GM18858 (cell line): ENCODE measurements around the gene TRIM47.

Experiments
- ATAC-seq: cut with Tn5 transposase; IDR thresholded peaks from one replicate; pipeline ENCODE4 v1.9.1; 2021; ENCODE audit not compliant: unreplicated experiment

Gene TRIM47

DNA sequence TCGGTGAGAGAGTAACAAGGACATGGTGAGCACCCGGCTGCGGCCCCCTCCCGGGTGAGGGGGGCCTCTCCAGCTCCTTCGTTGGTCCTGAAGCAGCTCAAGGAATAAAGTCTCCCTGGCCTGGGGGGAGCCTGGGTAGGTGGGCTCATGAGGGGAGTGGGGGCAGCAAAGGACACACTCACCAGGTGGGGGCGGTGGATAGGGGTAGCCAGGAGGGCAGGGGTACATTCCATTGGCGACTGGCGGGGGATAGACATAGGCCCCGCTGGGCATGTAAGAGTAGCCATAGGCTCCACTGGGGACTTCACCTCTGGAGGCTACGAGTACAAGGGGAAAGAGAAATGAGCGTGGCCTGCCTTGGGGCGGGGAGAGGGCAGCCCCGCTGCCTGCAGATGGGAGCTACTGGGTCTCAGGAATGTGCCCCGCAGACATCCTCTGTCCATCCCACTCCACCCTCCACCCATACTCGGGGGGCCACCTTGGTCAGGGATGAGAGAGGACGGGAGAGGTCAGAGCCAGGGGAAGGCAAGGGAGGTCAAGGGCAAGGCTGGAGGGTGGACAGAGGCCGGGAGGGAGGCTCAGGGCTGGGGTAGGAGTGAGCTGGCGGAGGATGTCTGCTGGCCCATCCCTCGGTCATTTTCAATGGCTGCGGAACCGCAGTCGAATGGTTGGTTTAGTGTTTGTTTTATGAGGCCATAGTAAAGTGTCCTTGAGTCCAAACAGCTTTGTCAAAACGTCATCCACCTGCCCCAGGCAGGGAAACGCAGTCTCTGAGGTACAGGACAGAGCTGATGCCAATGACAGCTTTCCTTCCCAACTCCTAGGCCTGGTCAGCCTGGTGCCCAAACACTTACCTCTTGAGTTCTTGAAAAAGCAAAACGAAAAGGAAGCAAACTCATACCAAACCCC is 30.5 kb downstream of the TRIM47 start:
- no peak for ATAC-seq

DNA sequence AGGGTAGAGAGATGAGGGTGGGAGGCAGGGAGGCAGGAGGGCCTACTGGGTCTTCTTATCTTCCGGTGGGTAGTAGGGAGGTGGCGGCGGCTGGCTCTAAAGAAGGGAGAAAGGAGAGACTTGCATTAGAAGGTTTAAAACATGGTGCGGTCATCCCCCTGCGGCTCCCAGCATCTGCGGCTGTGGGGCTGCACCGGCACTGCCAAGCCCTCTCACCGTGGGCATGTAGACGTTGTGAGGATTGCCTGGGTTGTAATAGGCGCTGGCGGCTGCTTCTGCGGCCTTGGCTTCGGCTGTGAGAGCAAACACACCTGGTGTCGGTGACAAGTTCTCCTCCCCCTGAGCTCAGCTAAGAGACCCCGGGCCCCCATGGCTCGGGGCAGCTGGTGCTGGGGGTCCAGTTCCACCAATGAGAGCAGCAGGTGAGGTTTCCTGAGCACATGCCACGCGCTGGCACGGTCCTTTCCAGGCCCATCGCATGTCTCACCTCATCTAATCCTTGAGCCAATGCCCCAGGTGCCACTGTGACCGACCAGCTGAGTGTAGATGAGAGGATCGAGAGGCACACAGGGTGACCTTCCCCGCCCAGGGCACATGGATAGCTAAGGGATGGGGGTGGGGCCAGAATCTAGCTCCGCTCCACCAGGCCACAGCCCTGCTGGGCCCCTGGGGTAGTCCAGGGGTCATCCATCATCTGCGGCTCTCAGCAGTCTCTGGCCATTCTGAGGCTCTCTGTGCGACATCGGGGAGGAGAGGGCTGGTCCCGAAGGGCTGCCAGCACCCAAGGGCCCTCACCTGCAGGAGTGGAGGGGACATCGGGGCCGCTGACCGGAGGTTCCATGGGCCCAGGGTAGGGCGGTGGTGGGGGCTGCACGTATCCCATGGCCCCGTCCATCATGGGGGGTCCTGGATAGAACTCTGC is 31.4 kb downstream of the TRIM47 start:
- no peak for ATAC-seq

DNA sequence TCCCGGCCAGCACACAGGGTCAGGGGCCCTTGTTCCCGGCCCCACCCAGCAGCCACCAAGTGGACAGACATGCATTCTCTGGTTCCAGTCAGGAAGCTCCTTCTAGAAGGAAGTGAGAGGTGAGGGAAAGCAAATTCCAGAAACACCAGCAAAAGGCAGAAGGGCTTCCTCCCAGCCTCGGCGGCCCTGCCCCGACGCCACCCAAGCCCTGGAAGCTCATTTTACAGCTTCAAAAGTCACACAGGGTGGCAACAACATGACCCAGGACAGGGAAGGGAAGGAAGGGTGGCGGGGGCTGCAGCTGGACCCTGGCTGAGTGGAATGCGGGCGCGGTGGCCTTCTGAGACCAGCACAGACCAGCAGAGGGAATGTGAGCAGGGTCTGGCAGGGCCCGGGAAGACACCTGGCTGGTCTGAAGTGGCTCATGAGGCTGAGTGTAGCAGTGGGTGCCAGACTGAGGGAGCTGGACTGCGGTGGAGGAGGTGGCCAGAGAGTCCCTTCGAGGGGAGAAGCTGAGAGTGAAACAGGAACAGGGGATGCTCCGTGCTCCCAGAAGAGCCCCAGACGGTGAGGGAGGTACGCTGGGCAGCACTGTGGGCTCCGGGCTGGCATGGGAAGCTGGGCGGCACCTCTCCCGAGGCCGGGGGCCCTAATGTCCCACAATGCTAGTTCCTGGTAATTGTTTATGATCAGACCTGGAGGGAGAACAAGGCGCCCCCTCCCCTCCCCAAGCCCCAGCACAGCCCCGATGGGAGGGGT is 32.3 kb downstream of the TRIM47 start:
- no peak for ATAC-seq

DNA sequence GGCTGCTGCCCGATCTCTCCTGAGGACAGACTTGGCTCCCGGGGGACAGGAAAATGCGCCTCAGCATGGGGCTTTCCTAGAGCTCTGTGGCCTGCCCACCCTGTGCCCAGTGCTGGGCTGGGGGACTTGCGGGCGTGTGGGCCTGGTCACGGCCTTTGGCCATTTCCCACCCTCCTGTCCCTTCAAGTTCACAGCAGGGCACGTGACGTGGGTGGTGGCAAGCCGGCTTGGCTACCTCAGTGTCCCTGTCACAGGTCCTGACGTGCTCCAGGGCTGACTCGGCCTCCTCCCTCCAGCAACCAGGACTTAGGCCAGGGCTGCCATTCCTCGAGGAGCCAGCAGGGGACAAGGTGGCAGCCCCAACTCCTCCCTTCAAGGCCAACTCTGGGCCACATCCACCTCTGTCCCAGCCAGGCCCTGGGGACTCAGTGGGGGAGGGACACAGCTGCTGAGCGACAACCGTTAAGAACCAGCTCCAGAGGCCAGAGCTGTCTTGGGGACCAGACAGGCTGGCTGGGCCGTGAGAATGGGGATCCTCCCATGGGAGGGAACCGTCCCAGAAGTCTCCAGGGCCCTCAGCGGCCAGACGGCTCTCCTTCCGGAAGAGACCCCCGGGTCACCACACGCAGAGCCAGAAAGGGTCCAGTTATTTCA is 33.2 kb downstream of the TRIM47 start:
- ATAC-seq = no peak

DNA sequence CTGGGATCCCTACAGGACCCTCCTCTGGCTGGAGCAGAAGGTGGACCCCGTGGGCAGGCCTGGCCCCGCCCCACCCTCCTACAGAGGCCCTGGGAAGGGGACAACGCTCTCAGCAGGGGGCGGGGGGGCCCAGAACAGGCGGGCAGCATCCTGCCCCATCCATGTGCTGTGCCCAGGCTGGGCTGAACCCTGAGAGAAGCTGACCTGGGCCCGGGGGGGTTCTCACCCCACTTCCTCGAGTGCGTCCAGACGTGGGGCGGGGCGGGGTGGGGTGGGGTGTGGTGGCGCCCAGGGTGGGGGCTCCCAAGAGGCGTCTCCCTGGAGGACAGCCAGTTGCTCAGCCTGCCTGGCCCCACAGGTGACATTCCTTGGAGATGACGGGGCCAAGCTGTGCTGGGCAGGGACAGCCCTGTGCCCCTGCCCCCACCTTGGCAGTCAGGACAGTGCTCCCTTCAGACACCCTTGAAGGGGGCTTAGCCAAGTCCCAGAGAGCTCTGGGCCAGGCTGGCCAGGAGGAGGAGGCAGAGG is 33.8 kb downstream of the TRIM47 start:
- no peak for ATAC-seq

DNA sequence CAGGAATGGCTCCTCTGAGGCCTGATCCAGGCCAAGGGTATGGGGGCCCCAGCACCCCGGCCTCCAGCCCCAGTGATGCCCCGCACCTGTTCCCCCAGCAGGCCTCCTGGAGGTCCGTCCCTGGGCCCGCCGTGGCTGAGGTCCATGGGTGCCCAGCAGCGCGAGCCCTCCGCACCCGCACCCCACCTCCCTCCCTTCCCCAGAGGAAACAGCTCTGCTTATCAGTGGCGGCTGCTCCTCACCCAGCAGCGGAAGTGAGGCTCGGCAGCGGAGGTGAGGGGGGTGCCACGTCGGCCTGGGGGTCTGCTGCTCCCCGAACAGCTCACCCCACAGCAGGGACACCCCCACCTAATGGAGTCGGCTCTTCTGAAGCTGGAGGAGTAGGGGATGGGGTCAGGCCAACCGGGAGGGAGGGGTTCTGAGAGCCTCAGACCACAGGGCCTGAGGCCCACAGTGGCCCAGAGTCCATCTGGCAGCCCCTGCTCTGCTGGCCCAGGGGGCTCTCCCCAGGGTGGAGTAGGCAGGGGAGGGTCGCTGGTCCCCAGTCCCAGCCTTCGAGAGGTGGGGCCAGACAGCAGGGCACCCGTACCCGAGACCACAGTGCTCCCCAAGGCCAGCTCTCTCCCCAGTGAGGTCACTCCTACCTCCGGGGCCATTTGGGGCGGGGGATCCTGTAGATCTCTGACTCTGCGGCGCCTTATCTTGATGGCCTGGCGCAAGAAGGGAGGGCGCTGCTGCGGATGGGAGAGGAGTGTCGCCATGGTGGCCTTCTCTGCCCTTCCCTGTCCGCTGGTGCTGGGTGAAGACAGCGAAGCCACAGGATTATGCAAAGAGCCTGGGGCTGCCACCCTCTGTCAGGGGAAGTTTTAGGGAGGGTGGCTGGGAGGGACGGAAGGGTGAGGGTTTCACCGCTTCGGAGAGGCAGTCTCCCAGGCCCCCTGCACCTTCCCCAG is 34.5 kb downstream of the TRIM47 start, which contains the start of gene UNC13D:
TSS of gene UNC13D (minus strand) at position 828 of the 953 bp plus-strand sequence. CDS start at position 761, 67 bp downstream.
- ATAC-seq = no peak

DNA sequence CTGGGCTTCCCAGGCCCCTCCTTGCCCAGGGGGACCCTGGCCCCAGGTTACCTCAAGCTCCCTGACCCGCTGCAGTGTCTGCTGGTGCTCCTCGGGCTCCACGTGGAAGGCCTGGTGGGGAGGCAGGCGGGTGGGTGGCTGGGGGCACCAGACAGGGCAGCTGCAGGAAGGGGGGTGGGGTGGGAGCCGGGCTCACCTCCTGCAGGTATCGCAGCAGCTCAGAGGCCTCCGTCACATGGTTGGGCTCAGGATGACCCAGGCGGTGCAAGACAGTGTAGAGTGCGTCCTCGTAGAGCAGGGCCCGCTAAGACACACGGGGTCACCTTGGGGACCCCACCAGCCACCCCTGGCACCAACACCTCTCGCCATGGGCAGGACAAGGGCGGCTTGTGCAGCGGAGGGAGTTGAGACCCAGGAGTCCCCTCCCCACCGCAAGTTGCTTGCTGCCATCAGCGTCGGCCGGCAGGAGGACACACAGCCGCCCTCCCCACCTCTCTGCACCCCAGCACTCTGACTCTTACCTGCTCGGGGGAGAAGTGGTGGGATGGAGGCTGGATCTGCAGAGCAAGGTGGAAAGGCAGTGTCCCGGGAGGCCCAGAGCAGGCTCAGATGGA is 35.3 kb downstream of the TRIM47 start:
- ATAC-seq = no peak

DNA sequence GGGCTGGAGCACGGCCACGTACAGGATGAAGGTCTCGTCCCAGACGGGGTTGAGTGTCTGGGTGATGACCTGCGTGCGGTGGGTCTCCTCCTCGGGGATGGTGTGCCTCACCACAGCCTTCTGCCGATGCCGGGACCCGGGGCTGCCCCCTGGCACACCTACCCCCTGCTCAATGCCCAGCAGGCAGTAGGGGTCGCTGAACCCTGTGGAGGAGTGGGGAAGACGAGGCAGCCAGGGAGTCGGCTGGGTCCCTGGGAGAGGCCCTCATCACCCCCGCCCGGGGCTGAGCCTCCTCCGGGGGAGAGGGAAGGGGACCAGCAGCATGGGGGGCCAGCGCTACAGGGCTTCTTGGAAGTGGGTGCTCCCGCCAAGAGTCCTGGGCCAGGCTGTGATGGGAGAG is 36.0 kb downstream of the TRIM47 start:
- no peak for ATAC-seq

DNA sequence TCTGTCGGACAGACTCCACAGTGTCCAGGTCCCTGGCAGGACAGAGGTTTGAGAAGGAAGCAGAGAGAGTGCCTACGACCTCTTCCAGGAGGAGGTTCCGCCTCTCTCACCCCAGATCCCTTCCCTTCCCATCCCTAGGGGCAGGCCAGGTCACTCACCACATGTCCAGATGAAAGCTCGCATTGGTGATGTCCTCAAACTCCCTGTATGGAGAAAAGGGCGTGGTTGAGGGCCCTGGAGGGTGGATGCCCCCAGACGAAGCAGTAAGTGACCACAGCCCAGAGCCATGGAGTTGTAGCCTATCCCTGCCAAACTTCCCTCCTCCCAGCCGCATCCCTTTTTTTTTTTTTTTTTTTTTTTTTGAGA is 37.6 kb downstream of the TRIM47 start:
- no peak for ATAC-seq

DNA sequence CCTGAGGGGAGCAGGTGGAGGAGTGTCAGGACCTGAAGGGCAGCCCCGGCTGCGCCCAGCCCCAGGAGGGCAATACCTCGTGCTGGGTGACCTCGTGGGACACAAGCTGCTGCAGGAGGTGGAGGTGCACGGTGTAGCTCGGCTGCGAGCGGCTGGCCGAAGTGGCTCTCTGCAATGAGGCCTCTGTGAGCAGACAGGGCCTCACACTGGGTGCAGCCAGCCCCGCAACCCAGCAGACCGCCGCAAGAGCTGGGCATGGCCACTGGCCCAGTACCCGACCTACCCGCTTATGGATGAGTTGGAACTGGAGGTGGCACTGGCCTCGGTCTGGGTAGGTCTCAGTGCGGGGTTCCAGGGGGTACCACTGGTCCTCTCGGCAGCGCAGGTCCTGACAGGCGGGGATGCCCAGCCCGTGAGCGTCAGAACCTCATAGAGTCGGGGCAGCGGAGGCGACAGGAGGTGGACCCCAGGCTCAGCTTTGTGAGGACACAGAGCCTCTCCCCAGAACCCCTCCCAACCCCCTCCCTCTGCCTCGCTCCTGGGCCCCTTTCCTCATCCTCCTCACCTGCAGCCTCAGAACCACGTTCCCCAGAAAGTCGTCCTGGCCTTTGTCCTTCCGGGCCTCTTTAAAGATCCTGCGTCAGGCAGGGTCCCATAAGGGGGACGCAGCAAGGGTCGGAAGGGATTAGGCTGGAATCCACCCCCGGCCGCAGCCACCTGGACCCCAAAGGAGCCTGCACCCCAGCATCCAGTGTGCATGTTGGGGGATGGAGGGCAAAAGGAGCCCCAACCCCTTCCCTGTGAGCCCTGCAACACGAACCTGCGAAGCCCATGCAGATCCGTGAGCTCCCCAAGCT is 38.2 kb downstream of the TRIM47 start:
- no peak for ATAC-seq

DNA sequence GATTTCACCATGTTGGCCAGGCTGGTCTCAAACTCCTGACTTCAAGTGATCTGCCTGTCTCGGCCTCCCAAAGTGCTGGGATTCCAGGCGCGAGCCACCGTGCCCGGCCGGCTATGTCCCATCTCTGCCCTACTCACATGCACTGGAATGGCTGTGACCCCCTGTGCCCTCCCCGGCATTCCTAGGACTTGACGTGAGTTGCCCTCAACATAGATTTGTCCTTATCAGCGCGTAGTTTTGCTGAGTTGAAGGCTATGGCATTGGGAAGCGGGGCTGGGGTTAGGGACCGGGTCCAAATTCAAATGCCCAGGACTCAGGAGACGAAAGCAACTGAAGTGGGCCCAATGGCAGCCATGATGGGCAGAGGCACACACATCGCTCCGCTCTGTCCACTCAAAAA is 40.0 kb downstream of the TRIM47 start:
- no peak for ATAC-seq

DNA sequence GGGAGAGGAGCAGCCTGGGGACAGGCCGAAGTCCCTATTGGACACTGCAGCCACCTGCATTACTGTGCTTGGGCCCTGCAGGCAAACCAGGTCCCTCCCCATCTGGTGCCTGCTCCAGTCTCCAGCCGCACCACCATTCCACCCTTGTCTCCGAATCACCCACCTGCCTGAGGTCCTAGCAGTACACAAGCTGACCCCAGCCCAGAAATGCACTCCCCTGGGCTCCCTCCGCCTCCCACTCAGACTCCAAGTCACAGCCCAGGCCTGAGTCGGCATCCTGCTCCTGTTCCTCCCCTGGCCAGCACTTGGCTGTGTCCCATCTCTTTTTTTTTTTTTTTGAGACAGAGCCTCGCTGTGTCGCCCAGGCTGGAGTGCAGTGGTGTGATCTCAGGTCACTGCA is 40.5 kb downstream of the TRIM47 start:
- no peak for ATAC-seq

DNA sequence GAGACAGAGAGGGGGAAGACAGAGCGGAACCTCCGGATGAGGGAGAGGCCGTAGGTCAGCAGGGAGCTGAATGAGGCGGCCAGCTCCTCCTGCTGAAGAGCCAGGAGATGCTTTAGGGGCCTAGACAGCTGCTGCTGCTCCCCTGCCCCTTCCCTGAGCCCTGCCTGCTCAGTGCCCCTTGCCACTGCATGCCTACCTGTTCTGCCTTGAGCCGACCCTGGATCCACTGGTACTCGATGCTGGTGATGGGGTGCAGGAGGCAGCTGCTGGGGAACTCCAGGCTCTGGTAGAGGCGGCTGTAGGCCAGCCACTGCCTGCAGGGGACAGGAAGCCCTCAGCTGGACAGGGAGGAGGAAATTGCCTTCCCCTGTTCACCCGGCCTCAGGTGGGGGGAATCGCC is 41.8 kb downstream of the TRIM47 start:
- no peak for ATAC-seq

DNA sequence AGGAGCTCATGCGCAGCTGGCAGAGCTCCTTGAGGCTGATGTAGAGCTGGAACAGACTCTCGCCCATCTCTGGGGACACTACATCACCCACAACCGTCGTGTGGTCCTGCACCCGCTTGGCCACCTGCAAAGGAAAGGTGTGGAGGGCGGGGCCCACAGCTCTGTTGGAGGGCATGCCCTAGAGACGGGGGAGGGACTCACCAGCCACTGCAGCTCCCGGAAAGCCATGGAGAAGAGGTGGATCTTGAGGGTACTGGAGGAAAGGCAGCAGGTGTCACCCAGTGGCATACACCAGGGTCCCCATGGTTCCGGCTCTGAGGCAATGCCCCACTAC is 42.8 kb downstream of the TRIM47 start:
- no peak for ATAC-seq

DNA sequence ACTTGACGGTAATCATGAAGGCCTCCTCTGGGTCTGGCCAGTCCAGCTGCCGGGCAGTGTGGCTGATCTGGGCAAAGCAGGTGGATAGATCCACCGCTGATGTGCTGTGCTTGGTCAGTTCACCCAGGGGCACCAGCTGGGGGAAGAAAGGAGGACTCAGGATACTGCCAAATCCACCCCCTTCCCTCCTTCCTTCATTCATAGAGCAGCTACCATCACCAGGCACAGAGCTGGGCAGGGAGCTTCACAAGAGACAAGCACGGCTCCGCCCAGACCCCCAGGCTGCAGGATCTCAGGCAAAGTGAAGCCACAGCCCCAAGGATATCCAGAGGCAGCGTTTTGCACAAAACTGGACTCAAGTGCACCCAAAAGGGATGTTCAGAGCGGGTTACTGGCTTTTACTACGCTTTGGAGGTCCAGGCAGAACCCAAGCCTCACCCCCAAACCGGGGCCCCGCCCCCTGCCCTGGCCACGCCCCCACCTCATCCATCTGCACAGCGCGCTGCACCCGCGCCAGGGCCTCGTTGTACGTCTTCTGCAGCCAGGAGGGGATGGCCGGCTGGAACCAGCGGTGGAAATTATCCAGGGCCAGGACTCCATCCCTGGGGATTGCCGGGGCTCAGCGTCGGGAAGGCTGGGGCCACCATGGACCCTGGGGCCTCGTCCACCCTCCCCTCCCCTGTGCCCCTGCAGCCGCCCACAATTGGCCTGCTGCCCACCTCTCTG is 43.3 kb downstream of the TRIM47 start:
- ATAC-seq = no peak

DNA sequence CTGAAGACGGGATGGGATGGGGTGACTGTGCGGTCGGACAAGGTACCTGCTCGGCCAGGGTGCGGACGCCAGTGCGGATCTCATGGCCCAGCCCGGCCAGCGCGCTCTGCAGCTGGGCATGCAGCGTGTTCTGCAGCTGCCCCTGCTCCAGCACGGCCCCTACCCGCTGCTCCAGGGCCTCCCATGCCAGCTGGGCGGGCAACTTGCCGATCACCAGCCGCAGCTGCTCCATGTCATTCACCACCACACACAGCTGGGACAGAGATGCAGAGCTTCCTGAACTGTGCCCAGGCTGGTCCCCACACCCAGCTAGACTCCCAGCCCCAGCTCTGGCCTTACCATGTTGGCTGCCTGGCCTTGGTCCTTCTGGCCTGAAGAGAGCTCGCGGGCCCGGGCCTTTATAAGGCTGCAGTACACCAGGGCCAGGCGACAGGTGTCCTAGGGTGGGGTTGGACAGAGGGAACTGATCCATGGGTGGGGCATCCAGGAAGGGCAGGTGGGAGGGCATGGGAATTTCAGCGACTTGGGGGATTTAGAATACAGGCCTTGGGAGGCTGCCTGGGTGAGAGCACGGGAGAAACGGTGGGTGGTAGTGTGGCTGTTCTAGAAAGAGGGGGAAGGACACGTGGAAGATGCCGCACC is 44.0 kb downstream of the TRIM47 start:
- ATAC-seq = no peak
